GM15510 (cell line): ENCODE measurements around the gene CBX2.

Source experiments
- POLR2A ChIP-seq: IDR thresholded peaks from 3 replicates; pipeline ENCODE4 v1.6.1; 2011; ENCODE audit warnings: borderline replicate concordance; ENCODE audit not compliant: insufficient read length; ENCODE audit errors: extremely low read depth

The CBX2 gene

DNA sequence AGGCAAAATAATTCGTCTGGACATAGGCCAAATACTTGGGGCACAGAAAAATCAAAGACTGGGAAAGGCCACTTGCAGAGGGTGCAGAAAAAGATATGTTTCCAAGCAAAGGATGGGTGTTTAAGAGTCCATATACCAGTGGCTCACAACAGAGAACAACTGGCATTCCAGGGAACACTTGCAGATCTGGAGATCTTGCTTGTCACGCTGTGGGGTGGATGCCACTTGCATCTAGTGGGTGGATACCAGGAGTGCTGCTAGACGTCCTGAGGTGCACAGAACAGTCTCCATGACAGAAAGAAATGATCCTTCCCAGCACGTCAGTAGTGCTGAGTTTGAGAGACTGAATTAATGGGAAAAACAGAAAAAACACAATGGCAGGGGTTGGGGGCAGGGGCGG is 10.5 kb downstream of the CBX2 start:
- no peak for TF ChIP-seq POLR2A

DNA sequence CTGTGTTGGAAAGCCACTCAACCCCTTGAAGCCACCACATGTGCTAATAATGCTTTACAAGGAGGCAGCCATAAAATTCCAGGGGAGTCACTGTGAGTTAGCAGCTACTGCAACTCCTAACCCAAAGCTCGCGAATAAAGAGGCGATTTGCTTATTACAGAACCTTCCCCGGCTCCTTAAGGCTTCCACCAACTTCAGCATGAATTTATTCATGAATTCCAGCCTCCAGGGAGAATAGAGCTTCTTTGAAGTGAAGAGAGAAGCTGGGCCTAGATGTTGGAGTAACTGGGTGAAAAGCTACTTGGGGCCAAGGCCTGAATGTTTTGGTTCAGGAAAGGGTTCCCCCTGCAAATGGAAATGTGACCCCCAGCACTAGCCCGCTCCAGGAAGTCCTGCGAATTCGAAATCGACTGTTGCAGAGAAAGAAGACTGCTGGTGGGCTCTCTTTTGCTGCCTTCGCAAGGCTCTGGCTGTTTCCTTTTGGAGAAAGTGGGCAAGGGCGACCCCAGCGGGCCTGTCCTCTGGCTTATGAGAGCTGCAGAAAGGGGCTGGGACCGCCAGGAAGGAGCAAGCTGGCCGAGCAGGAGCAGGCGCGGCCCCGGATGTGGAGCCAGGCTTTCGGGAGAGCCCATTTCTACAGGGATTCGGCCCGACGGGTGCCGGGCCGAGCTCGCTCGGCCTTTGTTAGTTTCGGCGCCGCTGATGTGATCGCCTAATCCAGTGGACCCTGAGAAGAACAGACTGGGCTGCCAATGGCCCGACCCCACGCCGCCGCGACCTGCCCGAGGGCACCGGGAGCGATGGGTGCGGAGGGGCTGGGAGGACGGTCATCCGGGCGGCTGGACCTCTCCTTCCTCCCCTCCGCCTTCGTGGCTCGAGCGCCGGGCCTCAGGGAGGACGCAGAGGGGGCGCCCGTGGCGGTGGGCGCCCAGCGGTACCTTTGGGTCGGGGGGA is 11.3 kb downstream of the CBX2 start:
- no peak for TF ChIP-seq POLR2A

DNA sequence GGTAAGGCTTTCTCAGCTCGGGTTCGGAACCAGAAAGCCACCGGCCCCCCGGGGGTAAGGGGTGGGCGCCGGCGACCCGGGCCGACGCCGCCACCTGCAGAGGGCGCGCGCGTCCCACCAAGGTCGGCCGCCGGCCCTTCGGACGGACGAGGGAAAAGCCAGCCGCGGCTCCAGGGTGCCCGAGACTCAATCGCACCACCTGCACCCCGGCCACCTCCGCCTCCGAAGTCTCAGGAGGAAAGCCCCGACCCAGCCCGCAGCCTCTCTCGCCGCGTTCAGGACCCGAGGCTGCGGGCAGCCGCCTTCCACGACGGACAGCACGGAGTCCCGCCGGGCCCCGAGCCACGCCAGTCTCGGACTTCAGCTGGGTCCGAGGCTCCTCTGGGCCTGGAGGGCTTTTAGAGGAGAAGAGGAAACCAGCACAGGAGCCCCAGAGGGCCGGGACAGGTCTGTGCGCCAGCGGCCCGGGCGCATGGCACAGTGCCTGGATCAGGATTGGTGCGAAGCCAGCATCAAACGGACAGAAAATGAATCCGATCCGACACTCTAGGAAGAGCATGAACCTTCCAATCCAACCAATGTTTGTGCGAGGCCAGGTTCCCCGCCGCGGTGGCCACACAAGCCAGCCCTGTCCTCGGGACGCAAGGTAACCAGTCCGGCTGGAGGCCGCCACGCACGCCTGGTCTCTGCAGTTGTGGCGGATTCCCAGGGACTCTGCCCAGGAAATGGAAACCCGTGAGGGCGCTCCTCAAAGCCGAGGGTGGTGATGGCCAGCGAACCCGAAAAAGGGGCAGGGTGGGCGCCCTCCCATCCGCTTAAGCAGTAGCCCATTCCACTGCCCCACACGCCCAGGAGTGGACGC is 12.2 kb downstream of the CBX2 start:
- TF ChIP-seq POLR2A, result no peak

DNA sequence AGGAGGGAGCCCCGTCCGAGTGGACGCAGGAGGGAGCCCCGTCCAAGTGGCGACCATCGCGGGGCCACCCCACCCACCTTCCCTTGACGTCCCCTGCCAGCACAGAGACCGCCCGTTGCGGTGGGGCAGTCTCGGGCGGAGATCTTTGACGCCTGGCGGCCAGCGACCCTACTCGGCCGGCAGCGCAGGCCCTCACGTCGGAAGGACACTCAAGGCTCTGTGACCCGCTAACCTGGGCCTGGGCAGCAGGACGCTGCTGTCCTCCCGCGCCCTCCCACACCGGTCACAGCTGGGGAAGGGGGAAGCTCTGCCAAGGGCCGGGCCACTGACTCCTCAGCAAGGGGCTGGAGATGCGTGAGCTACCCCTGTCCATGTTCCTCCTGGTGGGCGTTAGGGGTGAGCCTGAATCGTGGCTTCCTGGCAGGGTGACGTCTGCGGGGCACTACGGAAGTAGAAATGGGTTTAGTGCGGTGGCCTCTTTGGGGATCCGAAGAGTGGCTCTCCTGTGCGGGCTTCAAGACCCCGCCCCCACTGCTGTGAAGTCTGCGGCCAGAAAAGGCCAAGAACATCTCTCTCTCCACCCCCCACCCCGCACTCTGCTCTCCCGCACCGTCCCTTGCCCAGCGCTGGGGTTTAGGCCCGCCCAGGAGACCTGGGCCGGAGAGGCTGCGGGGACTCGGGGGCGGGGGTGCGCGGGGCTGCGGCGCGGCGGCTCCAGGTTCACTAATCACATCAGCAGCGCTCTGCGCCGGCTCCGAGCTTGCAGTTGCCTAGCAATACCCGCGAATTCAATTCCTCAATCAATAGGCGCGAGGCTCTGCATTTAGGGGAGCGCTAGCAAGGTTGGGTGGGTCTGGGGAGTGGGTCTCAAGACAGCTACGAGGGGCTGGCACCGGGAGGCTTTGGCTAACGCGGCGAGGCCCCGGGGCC is 13.1 kb downstream of the CBX2 start:
- TF ChIP-seq POLR2A, result no peak

DNA sequence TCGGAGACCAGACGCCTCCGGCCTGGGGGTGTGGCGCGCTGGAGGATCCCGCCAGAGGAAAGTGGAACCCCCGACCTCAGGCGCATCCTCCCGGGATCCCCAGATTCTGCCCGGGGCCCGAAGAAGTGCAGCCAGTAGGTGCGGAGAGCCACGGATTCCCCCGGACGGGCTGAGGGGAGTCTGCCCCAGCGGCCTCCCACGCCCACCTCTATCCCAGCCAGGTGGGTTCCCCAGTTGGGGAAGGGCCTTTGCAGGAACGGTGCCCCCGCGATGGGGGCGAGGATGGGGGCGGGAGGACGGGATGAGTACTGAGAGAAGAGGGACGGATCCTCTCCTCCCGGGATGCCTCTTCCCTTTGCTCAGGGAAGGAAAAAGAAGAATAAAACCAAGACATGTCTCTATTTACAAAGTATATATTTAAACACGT is 13.8 kb downstream of the CBX2 start:
- no peak for TF ChIP-seq POLR2A

DNA sequence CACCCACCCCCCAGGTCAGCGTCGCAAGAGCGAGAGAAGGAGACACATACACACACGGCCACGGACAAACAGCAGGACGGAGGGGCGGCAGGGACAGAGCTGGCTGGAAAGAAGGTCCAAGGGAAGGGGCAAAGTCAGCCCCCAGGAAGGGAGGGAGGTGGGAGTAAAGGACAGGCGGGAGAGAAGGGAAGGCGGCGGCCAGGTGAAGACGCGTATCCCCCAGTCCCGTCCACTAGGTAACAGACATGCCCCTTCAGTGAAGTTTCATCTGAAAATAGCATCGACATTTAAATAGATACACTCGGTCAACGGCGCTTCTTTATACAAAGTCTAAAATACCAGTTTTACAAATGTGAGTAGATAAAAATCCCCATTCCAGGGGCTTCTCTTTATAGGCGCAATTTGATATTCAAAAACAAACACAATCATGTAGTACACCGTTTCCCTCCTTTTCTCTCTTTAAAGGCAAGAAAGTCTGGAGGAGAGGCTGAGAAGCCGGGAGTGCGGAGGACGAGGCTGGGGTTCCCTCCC is 14.5 kb downstream of the CBX2 start:
- TF ChIP-seq POLR2A, result no peak

DNA sequence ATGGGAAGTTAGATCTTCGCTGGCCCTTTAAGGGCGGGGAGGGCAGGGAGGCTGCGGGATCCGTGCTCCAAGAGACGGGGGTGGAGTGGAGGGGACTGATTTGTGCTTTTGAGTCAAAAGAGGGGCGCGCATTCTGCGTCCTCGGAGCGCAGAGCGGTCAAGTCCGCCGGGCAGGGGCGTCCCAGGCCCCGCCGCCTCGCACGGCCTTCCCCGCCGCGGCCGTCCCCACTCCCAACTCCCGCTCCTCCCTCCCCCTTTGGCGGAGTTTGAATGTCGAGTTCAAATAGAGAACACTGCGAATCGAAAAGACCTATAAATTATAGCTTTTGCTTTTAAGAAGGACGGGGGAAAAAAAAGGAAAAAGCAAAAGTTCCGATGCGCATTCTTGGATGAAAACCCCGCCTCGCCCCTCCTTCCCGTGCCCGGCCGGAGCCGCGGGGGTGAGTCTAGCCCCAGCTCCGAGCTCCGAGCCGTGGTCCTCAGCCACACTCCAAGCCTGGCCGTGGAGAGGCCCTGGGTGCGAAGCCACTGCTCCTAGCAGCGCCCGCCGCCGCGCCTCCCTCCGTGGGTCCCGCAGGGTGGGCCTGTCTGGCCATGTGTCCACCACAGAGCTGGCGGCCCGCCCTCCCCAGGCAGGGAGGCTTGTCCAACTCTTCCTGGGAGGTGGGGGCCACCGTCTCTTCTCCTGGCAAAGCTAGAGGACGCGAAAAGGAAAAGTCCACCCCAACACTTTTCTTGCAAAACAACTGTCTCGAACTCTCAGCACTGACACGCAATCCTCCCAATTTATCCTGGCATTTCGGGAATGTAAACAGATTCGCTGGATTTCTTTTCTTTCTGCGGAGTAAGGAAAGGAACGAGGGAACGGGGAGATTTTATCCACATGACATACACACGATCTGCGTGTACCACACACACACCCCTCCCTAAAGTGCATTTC is 15.3 kb downstream of the CBX2 start:
- no peak for TF ChIP-seq POLR2A

DNA sequence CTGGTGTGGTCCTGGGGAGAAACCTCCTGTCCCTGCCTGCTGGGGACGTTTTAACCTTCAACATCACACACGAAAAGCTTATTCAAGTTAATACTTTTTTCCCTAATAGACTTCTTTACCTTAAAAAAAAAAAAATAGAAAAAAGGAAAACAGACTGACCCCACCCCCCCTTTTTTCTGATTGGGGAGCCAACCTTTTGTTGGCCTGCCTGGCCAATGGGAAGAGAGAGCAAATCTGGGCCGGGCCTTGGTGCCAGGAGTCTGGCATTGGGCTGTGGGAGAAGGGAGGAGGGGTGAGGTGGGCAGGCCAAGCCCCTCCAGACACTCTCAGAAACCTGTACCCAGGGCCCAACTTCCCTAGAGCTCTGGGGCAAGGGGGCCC is 16.0 kb downstream of the CBX2 start:
- TF ChIP-seq POLR2A, result no peak

DNA sequence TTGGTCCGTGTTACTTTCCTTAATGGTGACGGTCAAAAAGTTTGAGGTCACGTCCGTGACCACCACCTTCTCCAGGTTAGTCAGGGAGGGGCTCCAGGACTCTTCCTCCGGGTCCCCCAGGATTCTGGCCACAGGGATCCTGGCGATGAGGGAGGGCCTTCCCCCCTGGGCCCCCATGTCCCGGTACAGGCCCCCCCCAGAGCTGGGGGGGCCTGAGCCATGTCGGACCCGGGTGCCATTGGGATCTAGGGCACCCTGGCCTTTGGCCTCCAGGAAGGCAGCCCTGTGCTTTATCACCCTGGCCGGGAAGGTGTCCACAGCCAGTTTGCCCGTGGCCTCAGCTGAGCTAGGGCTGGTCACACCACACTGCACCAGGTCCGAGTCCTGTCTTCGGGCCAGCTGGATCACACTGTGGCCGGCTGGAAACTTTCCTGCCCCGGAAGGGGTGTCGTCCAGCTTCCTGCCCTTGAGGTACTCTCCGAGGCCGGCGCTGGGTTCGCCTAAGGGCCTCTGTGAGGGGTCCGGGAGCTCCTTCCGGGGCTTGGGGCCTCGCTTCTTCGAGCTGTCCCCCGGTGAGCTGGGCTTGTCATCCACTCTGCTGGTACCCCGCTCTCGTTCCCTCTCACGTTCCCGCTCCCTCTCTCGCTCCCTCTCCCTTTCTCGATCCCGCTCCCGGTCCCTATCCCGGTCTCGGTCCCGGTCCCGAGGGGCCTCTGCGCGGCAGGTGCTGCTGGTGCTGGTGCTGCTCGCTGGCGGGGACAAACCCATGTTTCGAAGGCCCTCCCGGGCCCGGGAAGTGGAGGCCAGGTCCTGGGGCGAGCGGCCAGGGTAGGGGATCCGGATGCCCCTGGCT is 16.9 kb downstream of the CBX2 start:
- TF ChIP-seq POLR2A, result no peak

DNA sequence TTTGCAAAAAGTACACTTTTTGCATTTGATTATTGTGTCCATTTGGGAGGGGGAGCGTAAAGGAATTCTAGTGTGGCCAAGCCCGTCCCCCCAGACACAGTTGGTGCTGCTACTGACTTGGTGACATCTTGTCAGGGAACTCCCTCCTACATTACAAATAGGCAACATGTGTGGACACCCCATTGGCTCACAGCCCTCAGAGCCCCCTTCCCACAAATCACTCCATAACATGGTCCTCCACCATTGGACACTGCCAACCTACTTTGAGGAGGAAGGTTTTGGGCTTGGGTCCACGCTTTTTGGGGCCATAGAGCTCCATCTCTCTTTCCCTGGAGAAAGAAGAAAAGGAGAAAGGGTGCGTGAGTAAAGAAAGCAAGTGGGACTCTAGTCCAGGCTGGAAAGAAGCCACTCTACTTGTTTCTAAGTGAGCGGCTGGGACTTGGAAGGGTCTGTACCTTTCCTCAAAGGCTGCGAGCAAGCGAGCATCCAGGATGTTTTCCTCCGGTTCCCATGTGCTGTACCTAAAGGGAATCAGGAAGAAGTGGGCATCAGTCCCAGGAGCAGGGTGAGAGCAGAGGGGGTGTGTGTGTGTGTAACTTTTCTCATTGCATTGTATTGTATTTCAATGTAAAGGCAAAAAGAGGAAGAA is 18.0 kb downstream of the CBX2 start:
- TF ChIP-seq POLR2A, result no peak

DNA sequence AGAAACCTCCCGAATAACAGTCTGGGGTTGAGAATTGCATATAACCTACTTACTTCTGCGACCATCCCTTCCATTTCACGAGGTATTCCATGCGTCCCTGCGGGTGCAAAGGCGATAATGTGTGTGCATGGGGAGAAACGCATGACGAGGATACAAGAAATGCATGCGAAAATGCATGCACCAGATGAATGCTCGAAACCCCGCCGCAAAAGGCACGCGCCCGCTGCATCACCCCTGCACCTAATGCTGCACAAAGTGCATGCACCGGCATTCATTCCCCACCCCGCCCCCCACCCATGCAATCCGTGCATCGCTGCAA is 18.5 kb downstream of the CBX2 start:
- no peak for TF ChIP-seq POLR2A
